SK-N-SH (cell line): ENCODE data around the gene SIGLEC15. TPM values are rescaled to one million over a fixed set of nuclear protein-coding genes. Genes with fewer than 3 reads are reported as not detected.
"Not testable (repeated sequence)": the region's sequence is repeated elsewhere in the genome, so short reads cannot be mapped to it uniquely, and the experiment has no call there.

ENCODE experiments used
- CTCF ChIA-PET: fragments of 300-600, 350-600 bp; formaldehyde crosslinking; extraction: SDS; loops from one replicate; lab custom pipeline; 2021; lab: Yijun Ruan, JAX
- POLR2A ChIA-PET: fragments of 350-600 bp; sonication (Branson Sonifier 250); formaldehyde crosslinking; extraction: SDS; loops from one replicate; lab custom pipeline; 2020; ENCODE audit warnings: antibody characterized with exemption, inconsistent platforms; lab: Yijun Ruan, JAX
- DNase-seq: peaks from one replicate; pipeline ENCODE4 v3.0.0; 2012
- H2AFZ ChIP-seq: fragments of 200-600 bp; sonication (generic); 2 replicates; pipeline ENCODE4 v1.8.1; 2016; ENCODE audit warnings: antibody characterized with exemption, mild to moderate bottlenecking, low read depth
- H3F3A ChIP-seq: fragments of 200-600 bp; sonication (generic); replicated peaks from 2 replicates; pipeline ENCODE3; 2016; ENCODE audit warnings: antibody characterized with exemption, mild to moderate bottlenecking; ENCODE audit not compliant: insufficient read depth
- H3K27ac ChIP-seq, 2 experiments: fragments of 200-500 bp in 1 of 2; fragments of 200-600 bp in 1 of 2; sonication (Bioruptor generic) in 1 of 2; sonication (generic), shearing (Covaris generic) in 1 of 2; 2 replicates each; pipeline versions ENCODE4 v1.5.1 to v1.6.1; 2014 to 2016; ENCODE audit warnings: low read depth in 2 of 2, inconsistent platforms in 1 of 2, low read length in 1 of 2, mild to moderate bottlenecking in 1 of 2, mixed read lengths in 1 of 2
- H3K27me3 ChIP-seq: fragments of 200-600 bp; sonication (generic), shearing (Covaris generic); 2 replicates; pipeline ENCODE4 v1.6.1; 2016; ENCODE audit warnings: mixed run types; ENCODE audit not compliant: insufficient read depth
- H3K36me3 ChIP-seq, 2 experiments: fragments of 200-500 bp in 1 of 2; fragments of 200-600 bp in 1 of 2; sonication (Bioruptor generic) in 1 of 2; sonication (generic) in 1 of 2; replicated peaks in 1 of 2; 2 replicates each; pipeline versions ENCODE3 to v1.5.1; 2014 to 2016; ENCODE audit warnings: low read length in 1 of 2, mild to moderate bottlenecking in 1 of 2; ENCODE audit not compliant: insufficient read depth in 2 of 2, control insufficient read depth in 1 of 2
- H3K4me1 ChIP-seq, 2 experiments: fragments of 200-500 bp in 1 of 2; fragments of 200-600 bp in 1 of 2; sonication (Bioruptor generic) in 1 of 2; sonication (generic), shearing (Covaris generic) in 1 of 2; 2 replicates each; pipeline versions ENCODE4 v1.5.1 to v1.6.1; 2014 to 2016; ENCODE audit warnings: low read depth in 1 of 2, low read length in 1 of 2, mixed run types in 1 of 2; ENCODE audit not compliant: insufficient read depth in 2 of 2, control insufficient read depth in 1 of 2
- H3K4me2 ChIP-seq: fragments of 200-600 bp; sonication (generic), shearing (Covaris generic); 2 replicates; pipeline ENCODE4 v1.6.1; 2017; ENCODE audit warnings: mixed run types
- H3K4me3 ChIP-seq, 2 experiments: fragments of 200-500 bp in 1 of 2; fragments of 200-600 bp in 1 of 2; sonication (Bioruptor generic) in 1 of 2; sonication (generic), shearing (Covaris generic) in 1 of 2; 2 replicates each; pipeline versions ENCODE4 v1.5.1 to v1.8.1; 2014 to 2016; ENCODE audit warnings: low read depth in 2 of 2, inconsistent platforms in 1 of 2, low read length in 1 of 2, mild to moderate bottlenecking in 1 of 2, mixed read lengths in 1 of 2, moderate library complexity in 1 of 2
- H3K79me2 ChIP-seq: fragments of 200-600 bp; sonication (generic); 2 replicates; pipeline ENCODE4 v1.8.1; 2017; ENCODE audit warnings: mild to moderate bottlenecking; ENCODE audit not compliant: insufficient read depth
- H3K9ac ChIP-seq: fragments of 200-600 bp; sonication (generic); 2 replicates; pipeline ENCODE4 v1.6.1; 2017; ENCODE audit warnings: mixed run types
- H3K9me2 ChIP-seq: fragments of 200-600 bp; sonication (generic); 2 replicates; pipeline ENCODE4 v1.6.1; 2017; ENCODE audit warnings: mixed run types
- H3K9me3 ChIP-seq: fragments of 200-600 bp; sonication (generic); 2 replicates; pipeline ENCODE4 v1.6.1; 2017; ENCODE audit warnings: mixed run types, mild to moderate bottlenecking, moderate library complexity
- H4K20me1 ChIP-seq: fragments of 200-600 bp; sonication (generic); 2 replicates; pipeline ENCODE4 v1.6.1; 2017; ENCODE audit warnings: mild to moderate bottlenecking, mixed run types; ENCODE audit not compliant: insufficient read depth
- EP300 ChIP-seq, 2 experiments: IDR thresholded peaks; 2 replicates each; pipeline versions ENCODE4 v1.4.0 to v1.6.1; 2012; ENCODE audit warnings: borderline replicate concordance in 1 of 2, low read depth in 1 of 2, low read length in 1 of 2
- FOXJ3 ChIP-seq: sonication (generic); formaldehyde crosslinking; IDR thresholded peaks from 2 replicates; pipeline ENCODE4 v1.5.1; 2020; ENCODE audit warnings: mild to moderate bottlenecking, missing genetic modification reagents
- JUND ChIP-seq: IDR thresholded peaks from 2 replicates; pipeline ENCODE4 v1.4.0; 2012
- MEF2A ChIP-seq: IDR thresholded peaks from 2 replicates; pipeline ENCODE4 v1.4.0; 2012; ENCODE audit warnings: low read depth, borderline replicate concordance
- MXI1 ChIP-seq: IDR thresholded peaks from 2 replicates; pipeline ENCODE4 v1.6.1; 2012; ENCODE audit warnings: mild to moderate bottlenecking, low read depth, low read length, improper control_type of control experiment
- NFIC ChIP-seq: IDR thresholded peaks from 2 replicates; pipeline ENCODE4 v1.4.0; 2012; ENCODE audit warnings: borderline replicate concordance
- RXRA ChIP-seq: IDR thresholded peaks from 2 replicates; pipeline ENCODE4 v1.4.0; 2012; ENCODE audit warnings: low read depth, mild to moderate bottlenecking, borderline replicate concordance
- SIN3A ChIP-seq: IDR thresholded peaks from 2 replicates; pipeline ENCODE4 v1.6.1; 2012; ENCODE audit warnings: low read depth, mild to moderate bottlenecking, low read length, moderate library complexity, borderline replicate concordance
- TAF1 ChIP-seq: IDR thresholded peaks from 2 replicates; pipeline ENCODE4 v1.6.1; 2012; ENCODE audit warnings: low read depth, mild to moderate bottlenecking, low read length, moderate library complexity, borderline replicate concordance
- WGBS: methylation state at CpG from one replicate; pipeline ENCODE4 v1.1.6; 2017; ENCODE audit warnings: low lambda C conversion rate; 5-methylcytosine and 5-hydroxymethylcytosine counted together
- polyA plus RNA-seq, 3 experiments: library from polyadenylated mRNA; depleted of rRNA; stranded (reverse); fragments of >200 nt; gene quantifications; 2 replicates each; pipeline ENCODE4 v1.2.3, GENCODE V29; 2012
- TF ChIP-seq, protein P1 (sequence below): IDR thresholded peaks from 2 replicates; pipeline ENCODE4 v1.4.0; 2012; ENCODE audit warnings: low read depth
- TF ChIP-seq, protein P2 (sequence below): IDR thresholded peaks from 2 replicates; pipeline ENCODE4 v1.6.1; 2012; ENCODE audit warnings: mild to moderate bottlenecking, low read depth, low read length, moderate library complexity
- TF ChIP-seq, protein P3 (sequence below): fragments of 200-600 bp; sonication (generic); IDR thresholded peaks from 2 replicates; pipeline ENCODE4 v1.6.1; 2017; ENCODE audit warnings: antibody characterized with exemption, mild to moderate bottlenecking, moderate library complexity
- TF ChIP-seq, protein P4 (sequence below): IDR thresholded peaks from 2 replicates; pipeline ENCODE4 v1.4.0; 2012; ENCODE audit warnings: low read depth, borderline replicate concordance

Gene SIGLEC15
- polyA plus RNA-seq, 1 of the 3 experiments (the other 2 are of a cell fraction): 0.10 TPM

DNA sequence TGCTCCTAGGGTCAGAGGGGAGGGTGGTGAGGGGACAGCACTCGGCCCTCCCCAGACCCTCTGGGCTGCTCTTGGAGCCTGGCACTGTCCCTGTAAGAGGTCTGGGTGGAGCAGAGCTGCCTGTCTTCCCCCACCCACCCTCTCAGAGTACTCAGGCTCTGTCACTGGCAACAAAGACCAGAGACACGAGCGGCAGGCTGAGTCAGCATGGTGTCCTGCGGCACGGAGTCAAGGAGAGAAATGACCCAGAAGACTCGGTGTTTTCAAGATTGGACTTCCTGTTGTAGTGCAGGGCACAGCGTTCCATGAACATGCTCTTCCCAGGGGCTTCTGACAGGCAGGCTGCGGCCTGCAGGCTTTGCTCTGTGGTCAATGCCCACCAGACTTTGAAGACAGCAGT, 19.9 kb downstream of the SIGLEC15 start:
- no peaks in the 10 kb centered on the region for H3K79me2 ChIP-seq
- no peaks in the 10 kb centered on the region for H3F3A ChIP-seq
- 0 out of 4 replicates have a peak, but pooled peaks cover 0 to 3% of the 10 kb centered on the region in 2 experiments for H3K4me1 ChIP-seq
- DNase-seq: no peak
- H2AFZ ChIP-seq: no peak overlapping the region
- no peak overlapping the region for H3K27ac ChIP-seq
- POLR2A ChIA-PET: no interaction called here
- H3K9me2 ChIP-seq: no peaks in the 10 kb centered on the region
- no peak for TF ChIP-seq EP300 (IDR thresholded peaks at IDR 0.05; ENCODE audit: borderline replicate concordance in 1 of 2, low read depth in 1 of 2, low read length in 1 of 2)
- TF ChIP-seq MEF2A: no peak
- TF ChIP-seq, protein P1, sequence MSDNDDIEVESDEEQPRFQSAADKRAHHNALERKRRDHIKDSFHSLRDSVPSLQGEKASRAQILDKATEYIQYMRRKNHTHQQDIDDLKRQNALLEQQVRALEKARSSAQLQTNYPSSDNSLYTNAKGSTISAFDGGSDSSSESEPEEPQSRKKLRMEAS: no peak
- TF ChIP-seq, protein P2, sequence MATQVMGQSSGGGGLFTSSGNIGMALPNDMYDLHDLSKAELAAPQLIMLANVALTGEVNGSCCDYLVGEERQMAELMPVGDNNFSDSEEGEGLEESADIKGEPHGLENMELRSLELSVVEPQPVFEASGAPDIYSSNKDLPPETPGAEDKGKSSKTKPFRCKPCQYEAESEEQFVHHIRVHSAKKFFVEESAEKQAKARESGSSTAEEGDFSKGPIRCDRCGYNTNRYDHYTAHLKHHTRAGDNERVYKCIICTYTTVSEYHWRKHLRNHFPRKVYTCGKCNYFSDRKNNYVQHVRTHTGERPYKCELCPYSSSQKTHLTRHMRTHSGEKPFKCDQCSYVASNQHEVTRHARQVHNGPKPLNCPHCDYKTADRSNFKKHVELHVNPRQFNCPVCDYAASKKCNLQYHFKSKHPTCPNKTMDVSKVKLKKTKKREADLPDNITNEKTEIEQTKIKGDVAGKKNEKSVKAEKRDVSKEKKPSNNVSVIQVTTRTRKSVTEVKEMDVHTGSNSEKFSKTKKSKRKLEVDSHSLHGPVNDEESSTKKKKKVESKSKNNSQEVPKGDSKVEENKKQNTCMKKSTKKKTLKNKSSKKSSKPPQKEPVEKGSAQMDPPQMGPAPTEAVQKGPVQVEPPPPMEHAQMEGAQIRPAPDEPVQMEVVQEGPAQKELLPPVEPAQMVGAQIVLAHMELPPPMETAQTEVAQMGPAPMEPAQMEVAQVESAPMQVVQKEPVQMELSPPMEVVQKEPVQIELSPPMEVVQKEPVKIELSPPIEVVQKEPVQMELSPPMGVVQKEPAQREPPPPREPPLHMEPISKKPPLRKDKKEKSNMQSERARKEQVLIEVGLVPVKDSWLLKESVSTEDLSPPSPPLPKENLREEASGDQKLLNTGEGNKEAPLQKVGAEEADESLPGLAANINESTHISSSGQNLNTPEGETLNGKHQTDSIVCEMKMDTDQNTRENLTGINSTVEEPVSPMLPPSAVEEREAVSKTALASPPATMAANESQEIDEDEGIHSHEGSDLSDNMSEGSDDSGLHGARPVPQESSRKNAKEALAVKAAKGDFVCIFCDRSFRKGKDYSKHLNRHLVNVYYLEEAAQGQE: no peak
- TF ChIP-seq, protein P3, sequence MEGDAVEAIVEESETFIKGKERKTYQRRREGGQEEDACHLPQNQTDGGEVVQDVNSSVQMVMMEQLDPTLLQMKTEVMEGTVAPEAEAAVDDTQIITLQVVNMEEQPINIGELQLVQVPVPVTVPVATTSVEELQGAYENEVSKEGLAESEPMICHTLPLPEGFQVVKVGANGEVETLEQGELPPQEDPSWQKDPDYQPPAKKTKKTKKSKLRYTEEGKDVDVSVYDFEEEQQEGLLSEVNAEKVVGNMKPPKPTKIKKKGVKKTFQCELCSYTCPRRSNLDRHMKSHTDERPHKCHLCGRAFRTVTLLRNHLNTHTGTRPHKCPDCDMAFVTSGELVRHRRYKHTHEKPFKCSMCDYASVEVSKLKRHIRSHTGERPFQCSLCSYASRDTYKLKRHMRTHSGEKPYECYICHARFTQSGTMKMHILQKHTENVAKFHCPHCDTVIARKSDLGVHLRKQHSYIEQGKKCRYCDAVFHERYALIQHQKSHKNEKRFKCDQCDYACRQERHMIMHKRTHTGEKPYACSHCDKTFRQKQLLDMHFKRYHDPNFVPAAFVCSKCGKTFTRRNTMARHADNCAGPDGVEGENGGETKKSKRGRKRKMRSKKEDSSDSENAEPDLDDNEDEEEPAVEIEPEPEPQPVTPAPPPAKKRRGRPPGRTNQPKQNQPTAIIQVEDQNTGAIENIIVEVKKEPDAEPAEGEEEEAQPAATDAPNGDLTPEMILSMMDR: no peak
- TF ChIP-seq, all 33 proteins: peak for 0
- H3K9me3 ChIP-seq: no peaks in the 10 kb centered on the region
- H3K36me3 ChIP-seq: peaks cover 14 to 16% of the 10 kb centered on the region in 2 experiments
- CTCF ChIA-PET: interaction anchor here (1.6 kb wide), 1 partner anchor 35 kb away, joined by 3 read pairs; no protein-coding TSS in a partner anchor
- no peaks in the 10 kb centered on the region for H3K27me3 ChIP-seq
- no peak overlapping the region for H3K4me2 ChIP-seq
- WGBS: 90% methylated on average over 2 of the region's 8 CpGs
- H4K20me1 ChIP-seq: no peaks in the 10 kb centered on the region
- no peak overlapping the region for H3K9ac ChIP-seq
- H3K4me3 ChIP-seq: no peak overlapping the region

DNA sequence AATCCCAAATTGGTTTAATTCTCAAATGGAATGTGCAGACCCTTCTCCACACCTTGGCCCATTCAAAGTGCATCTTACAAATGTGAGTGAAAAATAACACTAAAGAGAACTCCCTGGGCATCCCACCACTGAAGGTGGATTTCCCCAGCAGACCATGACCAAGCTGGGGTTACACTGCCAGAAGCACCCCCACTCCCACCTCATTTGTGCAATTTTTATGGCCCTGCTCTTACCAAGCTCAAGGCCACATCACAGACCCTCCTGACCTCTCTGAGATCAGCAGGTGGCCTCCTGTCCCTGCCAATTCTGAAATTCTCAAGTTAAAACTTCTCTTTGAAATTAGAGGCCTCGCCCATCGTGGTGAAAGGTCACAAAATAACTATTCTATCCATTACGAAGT, 21.6 kb downstream of the SIGLEC15 start:
- no peak for DNase-seq
- CTCF ChIA-PET: no interaction called here
- no peaks in the 10 kb centered on the region for H3K9me2 ChIP-seq
- H3K4me1 ChIP-seq: no peaks in the 10 kb centered on the region
- no peak overlapping the region for H3K4me2 ChIP-seq
- TF ChIP-seq SIN3A (no peak), NFIC (no peak), MXI1 (no peak), JUND (no peak), RXRA (no peak), TAF1 (no peak), FOXJ3 (no peak)
- TF ChIP-seq, protein P4, sequence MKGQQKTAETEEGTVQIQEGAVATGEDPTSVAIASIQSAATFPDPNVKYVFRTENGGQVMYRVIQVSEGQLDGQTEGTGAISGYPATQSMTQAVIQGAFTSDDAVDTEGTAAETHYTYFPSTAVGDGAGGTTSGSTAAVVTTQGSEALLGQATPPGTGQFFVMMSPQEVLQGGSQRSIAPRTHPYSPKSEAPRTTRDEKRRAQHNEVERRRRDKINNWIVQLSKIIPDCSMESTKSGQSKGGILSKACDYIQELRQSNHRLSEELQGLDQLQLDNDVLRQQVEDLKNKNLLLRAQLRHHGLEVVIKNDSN: no peak
- no peaks in the 10 kb centered on the region for H3K9me3 ChIP-seq
- H2AFZ ChIP-seq: no peak overlapping the region
- H3K4me3 ChIP-seq: no peak overlapping the region
- no peaks in the 10 kb centered on the region for H3F3A ChIP-seq
- H3K9ac ChIP-seq: no peak overlapping the region
- H3K27me3 ChIP-seq: no peaks in the 10 kb centered on the region
- 65% methylated on average over 3 of the region's 3 CpGs for WGBS
- H3K36me3 ChIP-seq: peaks cover 26 to 29% of the 10 kb centered on the region in 2 experiments
- no peak overlapping the region for H3K27ac ChIP-seq
- POLR2A ChIA-PET: no interaction called here
- no peaks in the 10 kb centered on the region for H3K79me2 ChIP-seq
- H4K20me1 ChIP-seq: no peaks in the 10 kb centered on the region

DNA sequence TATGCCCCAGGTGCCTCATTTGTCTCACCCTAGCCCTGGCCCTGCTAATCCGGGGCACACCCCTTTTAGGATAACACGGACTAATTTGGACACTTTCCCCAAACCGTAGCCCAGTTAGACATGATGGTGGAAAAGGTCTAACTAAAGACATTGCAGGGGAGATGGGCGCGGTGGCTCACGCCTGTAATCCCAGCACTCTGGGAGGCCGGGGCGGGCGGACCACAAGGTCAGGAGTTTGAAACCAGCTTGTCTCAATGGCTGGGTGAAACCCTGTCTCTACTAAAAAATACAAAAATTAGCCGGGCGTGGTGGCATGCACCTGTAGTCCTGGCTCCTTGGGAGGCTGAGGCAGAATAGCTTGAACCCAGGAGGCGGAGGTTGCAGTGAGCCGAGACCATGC, 23.2 kb downstream of the SIGLEC15 start:
- H3K4me2 ChIP-seq, H2AFZ ChIP-seq, H3K27ac ChIP-seq, POLR2A ChIA-PET, H3K4me3 ChIP-seq, H3K4me1 ChIP-seq, DNase-seq, H3K9me3 ChIP-seq, H4K20me1 ChIP-seq, H3K27me3 ChIP-seq, H3F3A ChIP-seq, H3K79me2 ChIP-seq, H3K9ac ChIP-seq, H3K9me2 ChIP-seq: not testable (repeated sequence)
- H3K36me3 ChIP-seq: peaks cover 32 to 42% of the 10 kb centered on the region in 2 experiments
- CTCF ChIA-PET: interaction anchor here (0.6 to 1.3 kb wide), 3 partner anchors 10 to 841 kb away, joined by 3 read pairs; no protein-coding TSS in a partner anchor
- WGBS: 96% methylated on average over 13 of the region's 13 CpGs
